GM12878 (cell line): ENCODE measurements around the gene ADGRL3. TPM values are rescaled to one million over a fixed set of nuclear protein-coding genes. Genes with fewer than 3 reads are reported as not detected.

Source experiments
- ATAC-seq: fragments of 200-7000 bp; cut with Tn5 transposase; 3 replicates; pipeline ENCODE4 v1.9.1; 2020; ENCODE audit warnings: mild to moderate bottlenecking, moderate library complexity
- BruUV-seq: library from RNA; stranded (reverse); fragments of 400-500 nt; replicated peaks from 2 replicates; lab custom pipeline; 2021; lab: Mats Ljungman, UMichigan
- CTCF ChIA-PET: fragments of 300-600 bp; sonication (Branson Sonifier 250); formaldehyde crosslinking; extraction: SDS; loops from one replicate; lab custom pipeline; 2021; ENCODE audit warnings: inconsistent platforms; lab: Yijun Ruan, JAX
- POLR2A ChIA-PET: fragments of 350-600 bp; formaldehyde crosslinking; extraction: SDS; loops from one replicate; lab custom pipeline; 2021; ENCODE audit warnings: inconsistent platforms; lab: Charles Lee
- RAD21 ChIA-PET: fragments of 300-600 bp; sonication (Branson Sonifier 250); formaldehyde crosslinking; loops from one replicate; lab custom pipeline; 2023; ENCODE audit warnings: antibody characterized with exemption; ENCODE audit not compliant: unreplicated experiment; lab: Charles Lee
- SMC1A ChIA-PET: fragments of 300-600 bp; sonication (Branson Sonifier 250); formaldehyde crosslinking; loops from one replicate; lab custom pipeline; 2023; ENCODE audit not compliant: unreplicated experiment, uncharacterized antibody; lab: Charles Lee
- DNase-seq: peaks from one replicate; pipeline ENCODE4 v3.0.0-alpha.2; 2011; ENCODE audit warnings: low read depth, low spot score
- FAIRE-seq: peaks from 3 replicates; lab custom pipeline; 2011; peaks lifted over from hg19 to GRCh38; lab: Jason Lieb, UNC
- H2AFZ ChIP-seq: 2 replicates; pipeline ENCODE4 v1.6.0; 2011; ENCODE audit warnings: low read depth, low read length, control low read depth; ENCODE audit not compliant: control insufficient read depth
- H3K27ac ChIP-seq: 2 replicates; pipeline ENCODE4 v1.5.1; 2011; ENCODE audit warnings: control low read depth; ENCODE audit not compliant: control insufficient read depth, insufficient read depth
- H3K27me3 ChIP-seq, 2 experiments: replicated peaks in 1 of 2; 2 replicates each; pipeline versions ENCODE4 v1.6.0 to v1.6.1; 2011; ENCODE audit warnings: low read length in 1 of 2; ENCODE audit not compliant: control insufficient read depth in 2 of 2, insufficient read depth in 2 of 2
- H3K36me3 ChIP-seq, 2 experiments: 2 replicates each; pipeline ENCODE4 v1.5.1; 2011; ENCODE audit warnings: low read length in 1 of 2; ENCODE audit not compliant: control insufficient read depth in 2 of 2, insufficient read depth in 2 of 2
- H3K4me1 ChIP-seq: 2 replicates; pipeline ENCODE4 v1.6.1; 2011; ENCODE audit warnings: mild to moderate bottlenecking, low read length, moderate library complexity, mixed read lengths; ENCODE audit not compliant: control insufficient read depth, insufficient read depth
- H3K4me2 ChIP-seq: 2 replicates; pipeline ENCODE4 v1.6.0; 2011; ENCODE audit warnings: control low read depth; ENCODE audit not compliant: control insufficient read depth, insufficient read depth
- H3K4me3 ChIP-seq: fragments of 200-600 bp; sonication (generic); 2 replicates; pipeline ENCODE4 v1.5.1; 2016
- H3K79me2 ChIP-seq: 2 replicates; pipeline ENCODE4 v1.6.0; 2011; ENCODE audit warnings: low read length; ENCODE audit not compliant: control insufficient read depth, insufficient read depth
- H3K9ac ChIP-seq: 2 replicates; pipeline ENCODE4 v1.8.0; 2011; ENCODE audit warnings: low read length, control low read depth, mixed read lengths; ENCODE audit not compliant: control insufficient read depth, insufficient read depth
- H3K9me3 ChIP-seq: replicated peaks from 3 replicates; pipeline ENCODE4 v1.5.1; 2011; ENCODE audit warnings: mild to moderate bottlenecking, low read length; ENCODE audit not compliant: control insufficient read depth, insufficient read depth
- H4K20me1 ChIP-seq: 2 replicates; pipeline ENCODE4 v1.6.0; 2011; ENCODE audit not compliant: control insufficient read depth, insufficient read depth
- BCL11A ChIP-seq: IDR thresholded peaks from 2 replicates; pipeline ENCODE4 v1.6.1; 2011; ENCODE audit warnings: low read depth, low read length
- BCLAF1 ChIP-seq: fragments of 450-650 bp; IDR thresholded peaks from 2 replicates; pipeline ENCODE4 v1.6.1; 2017; ENCODE audit warnings: antibody characterized with exemption, mild to moderate bottlenecking, moderate library complexity
- BHLHE40 ChIP-seq, 2 experiments: fragments of 450-650 bp in 1 of 2; IDR thresholded peaks; 2 replicates each; pipeline ENCODE4 v1.6.1; 2011 to 2017; ENCODE audit warnings: low read depth in 2 of 2, borderline replicate concordance in 1 of 2, improper control_type of control experiment in 1 of 2, low read length in 1 of 2, mild to moderate bottlenecking in 1 of 2
- CBX3 ChIP-seq: fragments of 200-600 bp; sonication (generic); IDR thresholded peaks from 2 replicates; pipeline ENCODE4 v1.6.1; 2016; ENCODE audit warnings: low read depth, borderline replicate concordance
- CHD4 ChIP-seq: fragments of 200-600 bp; sonication (generic); IDR thresholded peaks from 2 replicates; pipeline ENCODE4 v1.6.1; 2016; ENCODE audit warnings: mild to moderate bottlenecking
- CTCF ChIP-seq, 3 experiments: IDR thresholded peaks in 2 of 3; conservative IDR thresholded peaks in 1 of 3; 2 replicates each; pipeline ENCODE4 v1.5.1; 2011; ENCODE audit warnings: low read depth in 3 of 3, low read length in 3 of 3, mild to moderate bottlenecking in 3 of 3, control low read depth in 2 of 3, moderate library complexity in 2 of 3, inconsistent platforms in 1 of 3, mixed read lengths in 1 of 3; ENCODE audit not compliant: control insufficient read depth in 2 of 3, insufficient read depth in 1 of 3; ENCODE audit errors: extremely low read depth in 1 of 3
- DPF2 ChIP-seq: fragments of 450-650 bp; IDR thresholded peaks from 2 replicates; pipeline ENCODE4 v1.6.1; 2017; ENCODE audit warnings: mild to moderate bottlenecking
- ELK1 ChIP-seq: IDR thresholded peaks from 2 replicates; pipeline ENCODE4 v1.6.1; 2012; ENCODE audit warnings: low read depth, low read length, improper control_type of control experiment
- LARP7 ChIP-seq: fragments of 450-650 bp; IDR thresholded peaks from 2 replicates; pipeline ENCODE4 v1.6.1; 2017; ENCODE audit warnings: mild to moderate bottlenecking
- PAX8 ChIP-seq: fragments of 450-650 bp; IDR thresholded peaks from 2 replicates; pipeline ENCODE4 v1.6.1; 2017; ENCODE audit warnings: mild to moderate bottlenecking, moderate library complexity
- PKNOX1 ChIP-seq: fragments of 450-650 bp; IDR thresholded peaks from 2 replicates; pipeline ENCODE4 v1.6.1; 2016; ENCODE audit warnings: mild to moderate bottlenecking
- RFX5 ChIP-seq: IDR thresholded peaks from 2 replicates; pipeline ENCODE4 v1.6.1; 2011; ENCODE audit warnings: low read depth, low read length, improper control_type of control experiment
- STAT1 ChIP-seq: fragments of 450-650 bp; conservative IDR thresholded peaks from 2 replicates; pipeline ENCODE4 v1.6.1; 2014; ENCODE audit warnings: antibody characterized with exemption, mild to moderate bottlenecking
- YY1 ChIP-seq: IDR thresholded peaks from 2 replicates; pipeline ENCODE4 v1.6.1; 2011; ENCODE audit warnings: low read depth, mild to moderate bottlenecking, low read length
- ZNF207 ChIP-seq: fragments of 450-650 bp; IDR thresholded peaks from 2 replicates; pipeline ENCODE4 v1.6.1; 2014; ENCODE audit warnings: antibody characterized with exemption, mild to moderate bottlenecking, borderline replicate concordance
- WGBS: methylation state at CpG from one replicate; pipeline ENCODE4 v1.1.6; 2016; ENCODE audit warnings: low lambda C conversion rate; ENCODE audit not compliant: insufficient replicate concordance, insufficient coverage; ENCODE audit errors: missing lambda C conversion rate; 5-methylcytosine and 5-hydroxymethylcytosine counted together
- in situ Hi-C: fragments of 300-500 bp; cut with MboI; formaldehyde crosslinking; loops from 9 replicates; pipeline ENCODE4 v1.14.3; 2018; ENCODE audit warnings: mixed read lengths
- intact Hi-C: fragments of 100-400 bp; cut with micrococcal nuclease; formaldehyde crosslinking; loops from one replicate; pipeline ENCODE4 v1.14.2; 2022; ENCODE audit not compliant: unreplicated experiment
- polyA plus RNA-seq, 11 experiments: library from polyadenylated mRNA; depleted of rRNA in 4 of 11; unstranded in 6 of 11; stranded (reverse) in 5 of 11; fragments of >200 nt; fragmentation: Nextera tagmentation in 4 of 11; fragmentation: Illumina TruSeq in 1 of 11; extraction: Ambion mirVana in 4 of 11; extraction: Trizol in 1 of 11; gene quantifications; 1 replicate in 1 of 11; 2 replicates in 10 of 11; pipeline versions ENCODE4 v1.2.1 to v1.2.3, GENCODE V29; 2011 to 2016; ENCODE audit warnings: inconsistent platforms in 2 of 11, missing spikeins in 2 of 11, low read depth in 1 of 11
- total RNA-seq, 4 experiments: library from RNA; depleted of rRNA in 3 of 4; stranded (reverse); fragments of >200 nt in 3 of 4; fragmentation: Illumina TruSeq in 1 of 4; extraction: Trizol in 1 of 4; gene quantifications; 2 replicates each; pipeline versions ENCODE4 v1.2.1 to v1.2.3, GENCODE V29; 2013 to 2021

ADGRL3 gene
- total and polyA plus RNA-seq, 10 of the 15 experiments (the other 5 are each of a cell fraction or from before 2014, with no cell fraction given): 1.1 TPM; not detected in 9

- FAIRE-seq (no peak), DNase-seq (no peak), ATAC-seq (no peak)
- ChIA-PET SMC1A (interaction anchor here (0.8 kb wide), 1 partner anchor 14 kb away, joined by 3 read pairs; no protein-coding TSS in a partner anchor), POLR2A (no interaction called here), CTCF (no interaction called here), RAD21 (no interaction called here)
- in situ Hi-C loops (no loop called here), intact Hi-C loops (no loop called here)
- Histone ChIP-seq H3K36me3 (no peaks in the 10 kb centered on the region), H3K79me2 (no peaks in the 10 kb centered on the region), H4K20me1 (no peaks in the 10 kb centered on the region), H3K4me2 (no peak overlapping the region), H3K27me3 (no peaks in the 10 kb centered on the region), H3K9ac (no peak overlapping the region), H3K27ac (no peak overlapping the region), H3K9me3 (no peaks in the 10 kb centered on the region), H3K4me3 (no peak overlapping the region), H2AFZ (no peak overlapping the region), H3K4me1 (no peaks in the 10 kb centered on the region)
- BruUV-seq: no TSS peak
- WGBS: 3% methylated on average over 3 of the region's 3 CpGs
- TF ChIP-seq BHLHE40 (IDR thresholded peaks at IDR 0.05; ENCODE audit: borderline replicate concordance in 1 of 2, low read depth in 2 of 2, low read length in 1 of 2) (no peak), LARP7 (no peak), DPF2 (no peak), CTCF (IDR thresholded peaks at IDR 0.05 in 2 of 3, conservative IDR thresholded peaks at IDR 0.05 in 1 of 3; ENCODE audit: control insufficient read depth in 2 of 3, extremely low read depth in 1 of 3, insufficient read depth in 1 of 3, low read depth in 3 of 3, low read length in 3 of 3) (no peak), STAT1 (no peak), ELK1 (no peak), PKNOX1 (no peak), CBX3 (no peak), ZNF207 (no peak), RFX5 (no peak), BCLAF1 (no peak), BCL11A (no peak), CHD4 (no peak), PAX8 (no peak), YY1 (no peak)
Observed at GRCh38 chr4:61376301-61376700, 176.2 kb downstream of the ADGRL3 start.
